Measurements from ENCODE around the gene MGME1.

The MGME1 gene

GRCh38 chr20:18030020-18030419 lies 61.2 kb downstream of the MGME1 start:
- no peak for DNase-seq

GRCh38 chr20:18031050-18031449 lies 62.2 kb downstream of the MGME1 start:
- no peak for DNase-seq

DNA sequence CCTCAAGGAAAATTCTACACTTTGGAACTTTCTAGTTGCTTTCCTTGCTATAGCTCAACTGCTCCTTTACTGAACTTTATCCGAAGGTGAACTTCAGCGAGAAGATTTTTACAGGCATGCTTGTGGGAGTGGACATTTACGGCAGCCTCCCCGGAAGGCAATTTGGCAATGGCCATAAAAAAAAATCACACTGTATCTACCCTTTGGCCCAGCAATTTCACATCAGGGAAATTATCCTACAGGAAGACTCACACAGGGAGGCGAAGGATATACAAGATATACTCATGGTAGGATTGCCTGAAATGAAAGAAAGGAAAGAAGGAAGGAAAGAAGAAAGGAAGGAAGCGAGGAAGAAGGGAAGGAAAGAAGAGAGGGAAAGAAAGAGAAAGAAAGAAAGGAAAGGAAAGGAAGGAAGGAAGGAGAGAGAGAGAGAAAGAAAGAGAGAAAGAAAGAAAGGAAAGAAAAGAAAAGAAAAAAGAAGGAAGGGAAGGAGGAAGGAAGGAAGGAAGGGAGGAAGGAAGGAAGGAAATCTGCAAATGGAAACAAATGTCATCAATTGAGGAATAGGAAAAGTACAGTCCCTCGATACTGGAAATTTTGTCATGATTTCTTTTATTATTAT lies 63.2 kb downstream of the MGME1 start:
- no peak for DNase-seq

- DNase-seq: no peak
Observed at GRCh38 chr20:18032977-18033892, 64.4 kb downstream of the MGME1 start.

DNA sequence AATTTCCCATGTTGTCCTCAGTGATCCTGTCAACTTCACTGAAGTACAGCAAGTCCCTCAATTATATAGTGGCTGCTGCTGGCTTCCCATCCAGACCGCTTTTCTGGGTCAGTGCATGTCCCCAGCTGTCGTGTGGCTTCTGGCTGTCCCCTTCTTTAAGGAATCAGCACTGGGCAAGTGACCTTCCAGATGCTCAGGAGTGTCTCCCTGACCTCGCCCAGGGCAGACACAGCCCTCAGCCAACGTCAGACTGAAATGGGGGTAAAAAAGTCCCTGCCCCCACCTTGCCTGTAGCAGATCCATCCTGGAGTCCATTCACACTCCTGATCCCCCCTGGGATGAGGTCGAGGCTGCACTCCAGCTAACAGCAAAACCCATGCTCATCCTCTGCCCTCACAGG lies 65.2 kb downstream of the MGME1 start:
- DNase-seq: no peak

DNA sequence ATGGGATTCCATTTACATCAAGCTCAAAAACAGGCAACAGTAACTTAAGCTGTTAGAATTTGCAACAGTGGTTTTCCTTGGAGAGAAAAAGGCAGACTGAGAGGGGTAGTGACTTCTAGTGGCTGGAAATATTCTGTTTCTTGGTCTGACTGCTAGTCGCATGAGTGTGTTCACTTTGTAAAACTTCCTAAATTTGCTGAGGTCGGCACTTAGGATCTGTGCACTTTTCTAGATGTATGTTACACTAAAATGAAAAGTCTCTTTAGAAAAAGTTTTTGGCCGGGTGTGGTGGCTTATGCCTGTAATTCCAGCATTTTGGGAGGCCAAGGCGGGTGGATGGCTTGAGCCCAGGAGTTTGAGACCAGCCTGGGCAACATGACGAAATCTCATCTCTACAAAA lies 70.2 kb downstream of the MGME1 start:
- no peak for DNase-seq

Measured in suppressor macrophage treated with lipopolysaccharide for 1 hour (primary cell).